K562 (cell line): Measurements from ENCODE around the gene GABPB1. TPM values are rescaled to one million over a fixed set of nuclear protein-coding genes. Genes with fewer than 3 reads are reported as not detected.

Experiments used
- CBX5 ChIP-seq: IDR thresholded peaks from 2 replicates; pipeline ENCODE4 v1.6.1; 2014; ENCODE audit warnings: low read depth, borderline replicate concordance
- CHD1 ChIP-seq: fragments of 200-600 bp; sonication (generic); IDR thresholded peaks from one replicate; pipeline ENCODE4 v1.6.1; 2012; ENCODE audit warnings: mild to moderate bottlenecking, moderate library complexity, low read length, inconsistent platforms
- FIP1L1 ChIP-seq: fragments of 200-400 bp; formaldehyde crosslinking; IDR thresholded peaks from 2 replicates; pipeline ENCODE4 v1.6.1; 2018; ENCODE audit warnings: mild to moderate bottlenecking, low read depth, low read length; ENCODE audit not compliant: poor library complexity, severe bottlenecking
- FUS ChIP-seq: fragments of 200-400 bp; formaldehyde crosslinking; optimal IDR thresholded peaks from 2 replicates; pipeline ENCODE3; 2017; ENCODE audit warnings: low read depth, low read length
- GTF2E2 ChIP-seq: fragments of 200-800 bp; sonication (Bioruptor generic); IDR thresholded peaks from 2 replicates; pipeline ENCODE4 v1.6.1; 2016; ENCODE audit warnings: missing genetic modification characterization, missing compliant biosample characterization
- JUNB ChIP-seq: fragments of 450-650 bp; formaldehyde crosslinking; conservative IDR thresholded peaks from 2 replicates; pipeline ENCODE4 v1.4.0; 2020; ENCODE audit warnings: mild to moderate bottlenecking
- KHSRP ChIP-seq: fragments of 450-650 bp; IDR thresholded peaks from 2 replicates; pipeline ENCODE4 v1.6.1; 2017
- NCOR1 ChIP-seq: fragments of 450-650 bp; IDR thresholded peaks from 2 replicates; pipeline ENCODE4 v1.6.1; 2016; ENCODE audit warnings: mild to moderate bottlenecking, moderate library complexity
- PCBP1 ChIP-seq: fragments of 200-400 bp; formaldehyde crosslinking; IDR thresholded peaks from 2 replicates; pipeline ENCODE4 v1.6.1; 2018; ENCODE audit warnings: mild to moderate bottlenecking, low read depth, low read length; ENCODE audit not compliant: poor library complexity, severe bottlenecking
- POLR2A ChIP-seq: fragments of 450-650 bp; conservative IDR thresholded peaks from 2 replicates; pipeline ENCODE4 v1.6.1; 2016
- RB1 ChIP-seq: fragments of 450-650 bp; IDR thresholded peaks from 2 replicates; pipeline ENCODE4 v1.6.1; 2017; ENCODE audit warnings: low read depth, mild to moderate bottlenecking
- RBM34 ChIP-seq: fragments of 200-400 bp; formaldehyde crosslinking; IDR thresholded peaks from 2 replicates; pipeline ENCODE4 v1.6.1; 2018; ENCODE audit warnings: low read length, borderline replicate concordance; ENCODE audit not compliant: insufficient read depth
- SLC30A9 ChIP-seq: fragments of 250-450 bp; sonication (Bioruptor Pico); IDR thresholded peaks from 2 replicates; pipeline ENCODE4 v1.8.0; 2022; ENCODE audit warnings: mild to moderate bottlenecking, moderate library complexity
- SREBF2 ChIP-seq: sonication (generic); formaldehyde crosslinking; IDR thresholded peaks from 2 replicates; pipeline ENCODE4 v1.4.0; 2020; ENCODE audit warnings: mild to moderate bottlenecking, missing genetic modification reagents
- SRSF1 ChIP-seq: fragments of 200-400 bp; formaldehyde crosslinking; IDR thresholded peaks from 2 replicates; pipeline ENCODE4 v1.6.1; 2017; ENCODE audit warnings: mild to moderate bottlenecking, low read depth, low read length, moderate library complexity
- STAG1 ChIP-seq: sonication (generic); formaldehyde crosslinking; IDR thresholded peaks from 2 replicates; pipeline ENCODE4 v1.5.0; 2020; ENCODE audit warnings: missing genetic modification reagents, borderline replicate concordance
- ZC3H4 ChIP-seq: sonication (generic); formaldehyde crosslinking; IDR thresholded peaks from 2 replicates; pipeline ENCODE4 v1.9.0; 2021; ENCODE audit warnings: missing genetic modification reagents, borderline replicate concordance
- polyA plus RNA-seq, 8 experiments: library from polyadenylated mRNA; depleted of rRNA in 4 of 8; stranded (reverse) in 5 of 8; unstranded in 3 of 8; fragments of >200 nt; fragmentation: Nextera tagmentation in 2 of 8; fragmentation: Illumina TruSeq in 1 of 8; extraction: Ambion mirVana in 2 of 8; extraction: Trizol in 1 of 8; gene quantifications; 2 replicates each; pipeline versions ENCODE4 v1.2.1 to v1.2.3, GENCODE V29; 2011 to 2014; ENCODE audit warnings: inconsistent platforms in 1 of 8, missing spikeins in 1 of 8
- total RNA-seq, 7 experiments: library from RNA; depleted of rRNA in 6 of 7; stranded (reverse); fragments of >200 nt in 6 of 7; fragmentation: Illumina TruSeq in 2 of 7; extraction: Trizol in 2 of 7; gene quantifications; 2 replicates each; pipeline versions ENCODE4 v1.2.1 to v1.2.3, GENCODE V29; 2011 to 2021; ENCODE audit warnings: low replicate concordance in 1 of 7
- TF ChIP-seq, protein P1 (sequence below), 2 experiments: fragments of 450-650 bp; formaldehyde crosslinking in 1 of 2; IDR thresholded peaks; 2 replicates each; pipeline versions ENCODE4 v1.4.0 to v1.6.1; 2014 to 2020; ENCODE audit warnings: mild to moderate bottlenecking in 2 of 2, borderline replicate concordance in 1 of 2, low read depth in 1 of 2
- TF ChIP-seq, protein P2 (sequence below): fragments of 450-650 bp; formaldehyde crosslinking; IDR thresholded peaks from 2 replicates; pipeline ENCODE4 v1.4.0; 2020; ENCODE audit warnings: mild to moderate bottlenecking, moderate library complexity

The GABPB1 gene
- total and polyA plus RNA-seq, 9 of the 15 experiments (the other 6 are each of a cell fraction or from before 2014, with no cell fraction given), result 11.8 to 42.3 (median 33.2) TPM

DNA sequence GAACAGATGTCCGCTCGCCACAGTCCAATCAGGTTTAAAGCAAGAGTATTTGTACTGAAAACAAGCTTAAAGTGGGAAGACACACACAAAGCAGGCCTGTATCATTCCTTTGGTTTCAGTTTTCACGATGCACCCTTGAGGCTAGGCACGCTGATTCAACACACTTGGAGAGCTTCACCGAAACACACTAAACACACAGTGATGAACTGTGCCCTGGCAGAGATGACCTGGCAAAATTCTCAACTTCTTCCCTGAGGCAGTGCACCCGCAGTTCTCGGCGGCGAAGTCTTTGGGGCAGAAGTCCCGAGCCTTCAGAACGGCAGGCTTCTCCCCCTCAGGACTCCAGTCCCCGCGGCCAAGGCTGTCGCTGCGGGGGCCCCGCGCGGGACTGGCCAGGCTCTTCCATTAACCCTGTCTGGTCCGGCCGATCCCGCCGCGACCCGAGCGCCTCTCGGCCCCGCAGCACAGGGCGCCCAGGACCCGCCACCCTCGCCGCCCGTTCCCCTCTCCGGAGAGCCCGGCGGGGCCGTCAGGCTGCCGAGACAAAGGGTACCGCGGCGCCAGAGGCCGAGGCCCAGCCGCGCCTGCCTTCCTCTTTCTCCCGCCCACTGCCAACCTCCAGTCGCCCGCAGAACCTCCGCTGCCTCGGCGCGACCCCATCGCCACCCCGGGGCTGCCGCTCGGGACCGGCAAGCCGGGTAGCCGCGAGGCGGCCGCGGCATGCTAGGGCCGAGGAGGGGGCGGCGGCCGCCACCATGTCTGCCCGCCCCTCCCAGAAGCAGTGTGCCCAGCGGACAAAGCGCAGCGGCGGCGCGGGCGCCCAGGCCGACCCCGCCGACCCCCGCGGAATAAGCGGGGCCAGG, 792 bp downstream of the GABPB1 start (continued):
- TF ChIP-seq CBX5 (no peak), CHD1 (peak; percentile 41), RB1 (no peak; the same call in 1 of the 2 replicates), JUNB (no peak), SRSF1 (0 out of 2 replicates have a peak, but pooled peaks have one; percentile 21), RBM34 (0 out of 2 replicates have a peak, but pooled peaks have one; percentile 34), STAG1 (no peak), GTF2E2 (tag) (peak; percentile 84), ZC3H4 (CRISPR knock-in tag) (peak; percentile 77; the same call in 1 of the 2 replicates), POLR2A (peak; percentile 63), SREBF2 (no peak), PCBP1 (peak; percentile 16), SLC30A9 (CRISPR knock-in tag) (0 out of 2 replicates have a peak, but pooled peaks have one; percentile 35), KHSRP (no peak), NCOR1 (no peak), FUS (peak; percentile 74), FIP1L1 (peak; percentile 77)
- TF ChIP-seq, protein P1, sequence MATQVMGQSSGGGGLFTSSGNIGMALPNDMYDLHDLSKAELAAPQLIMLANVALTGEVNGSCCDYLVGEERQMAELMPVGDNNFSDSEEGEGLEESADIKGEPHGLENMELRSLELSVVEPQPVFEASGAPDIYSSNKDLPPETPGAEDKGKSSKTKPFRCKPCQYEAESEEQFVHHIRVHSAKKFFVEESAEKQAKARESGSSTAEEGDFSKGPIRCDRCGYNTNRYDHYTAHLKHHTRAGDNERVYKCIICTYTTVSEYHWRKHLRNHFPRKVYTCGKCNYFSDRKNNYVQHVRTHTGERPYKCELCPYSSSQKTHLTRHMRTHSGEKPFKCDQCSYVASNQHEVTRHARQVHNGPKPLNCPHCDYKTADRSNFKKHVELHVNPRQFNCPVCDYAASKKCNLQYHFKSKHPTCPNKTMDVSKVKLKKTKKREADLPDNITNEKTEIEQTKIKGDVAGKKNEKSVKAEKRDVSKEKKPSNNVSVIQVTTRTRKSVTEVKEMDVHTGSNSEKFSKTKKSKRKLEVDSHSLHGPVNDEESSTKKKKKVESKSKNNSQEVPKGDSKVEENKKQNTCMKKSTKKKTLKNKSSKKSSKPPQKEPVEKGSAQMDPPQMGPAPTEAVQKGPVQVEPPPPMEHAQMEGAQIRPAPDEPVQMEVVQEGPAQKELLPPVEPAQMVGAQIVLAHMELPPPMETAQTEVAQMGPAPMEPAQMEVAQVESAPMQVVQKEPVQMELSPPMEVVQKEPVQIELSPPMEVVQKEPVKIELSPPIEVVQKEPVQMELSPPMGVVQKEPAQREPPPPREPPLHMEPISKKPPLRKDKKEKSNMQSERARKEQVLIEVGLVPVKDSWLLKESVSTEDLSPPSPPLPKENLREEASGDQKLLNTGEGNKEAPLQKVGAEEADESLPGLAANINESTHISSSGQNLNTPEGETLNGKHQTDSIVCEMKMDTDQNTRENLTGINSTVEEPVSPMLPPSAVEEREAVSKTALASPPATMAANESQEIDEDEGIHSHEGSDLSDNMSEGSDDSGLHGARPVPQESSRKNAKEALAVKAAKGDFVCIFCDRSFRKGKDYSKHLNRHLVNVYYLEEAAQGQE (IDR thresholded peaks at IDR 0.05; ENCODE audit: borderline replicate concordance), result no peak
- TF ChIP-seq, protein P1 (CRISPR knock-in tag; IDR thresholded peaks at IDR 0.05; ENCODE audit: low read depth), result 0 out of 2 replicates have a peak, but pooled peaks have one; percentile 6
- TF ChIP-seq, protein P2, sequence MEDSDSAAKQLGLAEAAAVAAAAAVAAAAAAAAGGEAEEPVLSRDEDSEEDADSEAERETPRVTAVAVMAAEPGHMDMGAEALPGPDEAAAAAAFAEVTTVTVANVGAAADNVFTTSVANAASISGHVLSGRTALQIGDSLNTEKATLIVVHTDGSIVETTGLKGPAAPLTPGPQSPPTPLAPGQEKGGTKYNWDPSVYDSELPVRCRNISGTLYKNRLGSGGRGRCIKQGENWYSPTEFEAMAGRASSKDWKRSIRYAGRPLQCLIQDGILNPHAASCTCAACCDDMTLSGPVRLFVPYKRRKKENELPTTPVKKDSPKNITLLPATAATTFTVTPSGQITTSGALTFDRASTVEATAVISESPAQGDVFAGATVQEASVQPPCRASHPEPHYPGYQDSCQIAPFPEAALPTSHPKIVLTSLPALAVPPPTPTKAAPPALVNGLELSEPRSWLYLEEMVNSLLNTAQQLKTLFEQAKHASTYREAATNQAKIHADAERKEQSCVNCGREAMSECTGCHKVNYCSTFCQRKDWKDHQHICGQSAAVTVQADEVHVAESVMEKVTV, result no peak
